IPS-20b (cell line): Measurements from ENCODE around the gene NEO1.

Experiments
- H3K27ac ChIP-seq: one replicate; pipeline ENCODE4 v1.5.1; 2013; ENCODE audit warnings: low read length
- H3K27me3 ChIP-seq: 2 replicates; pipeline ENCODE4 v1.6.1; 2013; ENCODE audit warnings: mild to moderate bottlenecking, low read length, inconsistent platforms; ENCODE audit not compliant: insufficient read depth
- H3K36me3 ChIP-seq: 2 replicates; pipeline ENCODE4 v1.6.1; 2013; ENCODE audit warnings: low read depth, mild to moderate bottlenecking, inconsistent platforms, low read length, moderate library complexity; ENCODE audit not compliant: insufficient read depth
- H3K4me1 ChIP-seq: 2 replicates; pipeline ENCODE4 v1.6.1; 2013; ENCODE audit warnings: mild to moderate bottlenecking, control low read depth, inconsistent platforms, low read length, moderate library complexity; ENCODE audit not compliant: insufficient read depth
- H3K4me3 ChIP-seq: 2 replicates; pipeline ENCODE4 v1.5.1; 2013; ENCODE audit warnings: mild to moderate bottlenecking, low read length, inconsistent platforms
- H3K9ac ChIP-seq: 2 replicates; pipeline ENCODE4 v1.6.1; 2013; ENCODE audit warnings: low read depth, mild to moderate bottlenecking, inconsistent platforms, low read length, moderate library complexity
- H3K9me3 ChIP-seq: 2 replicates; pipeline ENCODE4 v1.6.1; 2013; ENCODE audit warnings: mild to moderate bottlenecking, low read depth, low read length, inconsistent platforms; ENCODE audit not compliant: insufficient read depth

NEO1 gene

GRCh38 chr15:73333001-73333400 is 280.7 kb downstream of the NEO1 start:
- Histone ChIP-seq H3K27me3 (no peaks in the 10 kb centered on the region), H3K9ac (no peak overlapping the region), H3K4me1 (0 out of 2 replicates have a peak, but pooled peaks cover 2% of the 10 kb centered on the region), H3K27ac (no peak overlapping the region), H3K4me3 (no peak overlapping the region), H3K36me3 (peaks cover 19% of the 10 kb centered on the region; the same call in 1 of the 2 replicates), H3K9me3 (no peaks in the 10 kb centered on the region)

- no peak overlapping the region for H3K9ac ChIP-seq
- H3K27ac ChIP-seq, result no peak overlapping the region
- H3K36me3 ChIP-seq, result peaks cover 9% of the 10 kb centered on the region; the same call in 1 of the 2 replicates
- H3K9me3 ChIP-seq, result no peaks in the 10 kb centered on the region
- no peaks in the 10 kb centered on the region for H3K27me3 ChIP-seq
- no peak overlapping the region for H3K4me3 ChIP-seq
- 0 out of 2 replicates have a peak, but pooled peaks cover 2% of the 10 kb centered on the region for H3K4me1 ChIP-seq
These were observed 281.8 kb downstream of the NEO1 start for GRCh38 chr15:73334086-73334485.

DNA sequence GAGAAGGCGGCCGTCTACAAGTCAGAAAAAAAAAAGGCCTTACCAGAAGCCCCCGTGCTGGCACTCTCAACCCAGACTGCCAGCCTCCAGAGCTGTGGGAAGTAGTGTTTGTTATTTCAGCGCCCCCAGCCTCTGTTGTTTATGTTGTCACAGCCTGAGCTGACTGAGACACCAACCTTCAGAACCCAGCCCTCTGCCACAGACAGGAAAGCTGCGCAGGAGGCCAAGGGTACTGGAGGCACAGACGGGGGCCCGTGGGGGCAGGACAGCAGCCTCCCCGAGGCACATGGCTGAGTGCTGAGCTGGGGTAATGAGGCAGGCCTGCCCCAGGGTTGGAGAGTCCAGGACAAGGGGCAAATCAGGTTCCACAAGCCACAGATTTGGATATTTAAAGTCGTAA is 282.8 kb downstream of the NEO1 start:
- Histone ChIP-seq H3K4me1 (0 out of 2 replicates have a peak, but pooled peaks cover 2% of the 10 kb centered on the region), H3K9me3 (no peaks in the 10 kb centered on the region), H3K4me3 (no peak overlapping the region), H3K9ac (no peak overlapping the region), H3K27ac (no peak overlapping the region), H3K36me3 (peaks cover 5% of the 10 kb centered on the region; the same call in 1 of the 2 replicates), H3K27me3 (no peaks in the 10 kb centered on the region)

DNA sequence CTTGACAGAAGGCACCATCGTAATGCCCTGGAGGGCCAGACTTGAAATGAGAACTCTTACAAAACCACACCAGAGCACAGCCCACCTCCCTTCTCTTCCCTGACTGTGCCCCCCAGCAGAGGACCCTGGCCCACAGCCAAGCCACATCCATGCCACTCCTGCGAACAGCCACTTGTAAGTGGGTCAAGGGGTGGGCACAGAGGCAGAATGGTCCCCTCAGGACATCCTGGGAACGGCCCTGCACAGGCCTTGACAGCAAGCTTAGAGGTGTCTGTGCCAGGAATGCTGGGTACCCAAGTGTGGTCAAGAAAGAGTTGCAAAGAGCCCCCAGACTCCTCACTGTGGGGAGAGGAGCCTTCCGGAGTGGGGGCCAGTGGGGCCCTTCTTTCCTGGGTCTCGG is 283.2 kb downstream of the NEO1 start:
- Histone ChIP-seq H3K27ac (no peak overlapping the region), H3K36me3 (peaks cover 5% of the 10 kb centered on the region; the same call in 1 of the 2 replicates), H3K4me1 (0 out of 2 replicates have a peak, but pooled peaks cover 2% of the 10 kb centered on the region), H3K27me3 (no peaks in the 10 kb centered on the region), H3K9me3 (no peaks in the 10 kb centered on the region), H3K4me3 (no peak overlapping the region), H3K9ac (no peak overlapping the region)

DNA sequence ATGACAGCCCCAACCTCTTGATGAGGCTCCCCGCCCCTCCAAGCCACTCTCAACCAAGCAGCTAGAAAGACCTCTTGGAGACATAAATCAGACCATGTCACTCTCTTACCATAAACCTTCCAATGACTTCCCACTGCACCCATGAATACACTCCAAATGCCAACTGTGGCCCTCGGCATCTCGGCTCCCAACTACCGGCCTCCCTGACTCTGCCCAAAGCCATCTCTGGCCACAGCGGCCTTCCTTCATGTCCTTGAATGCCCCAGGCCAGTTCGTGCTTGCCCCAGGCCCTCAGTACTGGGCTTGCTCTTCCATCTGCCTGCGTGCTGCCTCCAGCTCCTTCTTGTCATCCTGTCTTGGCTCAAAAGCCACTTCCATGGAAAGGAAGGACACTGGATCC is 284.5 kb downstream of the NEO1 start:
- H3K27ac ChIP-seq, result no peak overlapping the region
- H3K27me3 ChIP-seq, result no peaks in the 10 kb centered on the region
- H3K4me1 ChIP-seq, result no peaks in the 10 kb centered on the region
- no peaks in the 10 kb centered on the region for H3K9me3 ChIP-seq
- H3K36me3 ChIP-seq, result peaks cover 8% of the 10 kb centered on the region; the same call in 1 of the 2 replicates
- no peak overlapping the region for H3K4me3 ChIP-seq
- H3K9ac ChIP-seq, result no peak overlapping the region

DNA sequence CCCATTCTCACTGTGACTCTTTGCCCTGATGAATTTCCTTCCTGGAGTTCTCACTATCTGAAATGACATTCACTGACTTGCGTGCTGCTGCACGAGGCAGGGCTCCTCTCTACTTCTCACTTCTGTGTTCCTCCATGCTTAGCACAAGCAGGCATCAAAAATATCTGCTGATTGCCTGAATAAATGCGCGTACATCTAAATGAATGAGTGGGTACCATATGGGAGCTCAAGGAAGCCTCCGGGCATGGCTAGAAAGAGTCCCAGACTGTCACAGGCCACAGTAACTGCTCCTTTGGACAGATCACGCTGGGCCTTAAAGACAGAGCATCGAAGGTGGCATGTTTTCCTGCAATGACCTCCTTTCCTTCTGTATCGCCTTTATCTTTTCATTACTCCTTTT is 284.9 kb downstream of the NEO1 start:
- Histone ChIP-seq H3K36me3 (peaks cover 12% of the 10 kb centered on the region; the same call in 1 of the 2 replicates), H3K4me3 (no peak overlapping the region), H3K27ac (no peak overlapping the region), H3K27me3 (no peaks in the 10 kb centered on the region), H3K4me1 (no peaks in the 10 kb centered on the region), H3K9ac (no peak overlapping the region), H3K9me3 (no peaks in the 10 kb centered on the region)

GRCh38 chr15:73338058-73338457 is 285.8 kb downstream of the NEO1 start:
- Histone ChIP-seq H3K36me3 (peaks cover 21% of the 10 kb centered on the region; the same call in 1 of the 2 replicates), H3K9ac (no peak overlapping the region), H3K27me3 (no peaks in the 10 kb centered on the region), H3K4me3 (no peak overlapping the region), H3K4me1 (no peaks in the 10 kb centered on the region), H3K27ac (no peak overlapping the region), H3K9me3 (no peaks in the 10 kb centered on the region)

DNA sequence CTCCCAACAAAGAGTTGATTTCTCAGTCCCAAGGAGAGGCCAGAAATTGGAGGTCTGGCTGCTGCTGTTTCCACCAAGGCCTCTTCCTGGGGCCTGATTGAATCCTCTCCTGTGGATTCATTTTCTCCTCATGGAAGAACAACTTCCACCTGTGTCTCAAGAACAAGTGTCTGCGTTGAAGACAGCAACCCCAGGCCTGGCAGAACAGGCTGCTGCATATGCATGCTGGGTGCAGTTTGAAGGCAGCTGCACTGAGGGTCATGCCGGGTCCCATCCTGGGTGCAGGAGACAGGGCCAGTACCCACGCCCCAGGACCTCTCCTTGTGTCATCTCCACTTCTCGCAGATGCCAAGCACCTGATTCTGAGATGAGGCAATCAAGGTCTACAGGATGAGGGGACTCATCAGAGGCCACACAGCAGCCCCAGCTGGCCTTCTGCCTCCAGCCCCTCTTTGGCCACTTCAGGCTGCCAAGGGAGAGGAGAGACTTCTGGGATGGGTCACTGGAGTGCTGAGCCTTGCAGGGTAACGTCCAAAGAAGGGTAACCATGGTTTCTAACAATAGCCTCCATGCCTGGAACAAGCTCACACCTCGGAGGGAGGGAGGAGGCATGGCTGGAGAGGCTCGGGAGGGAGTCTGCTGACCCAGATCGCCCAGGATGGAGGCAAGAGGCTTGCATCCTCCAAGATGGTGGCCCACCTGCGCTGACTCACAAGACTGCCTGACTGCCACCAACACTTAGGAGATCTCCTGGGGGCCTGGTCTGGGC is 286.5 kb downstream of the NEO1 start:
- no peak overlapping the region for H3K27ac ChIP-seq
- H3K36me3 ChIP-seq, result peaks cover 26% of the 10 kb centered on the region; the same call in 1 of the 2 replicates
- no peak overlapping the region for H3K4me3 ChIP-seq
- H3K9me3 ChIP-seq, result no peaks in the 10 kb centered on the region
- no peaks in the 10 kb centered on the region for H3K27me3 ChIP-seq
- H3K9ac ChIP-seq, result no peak overlapping the region
- H3K4me1 ChIP-seq, result no peaks in the 10 kb centered on the region

- Histone ChIP-seq H3K4me3 (no peak overlapping the region), H3K9ac (no peak overlapping the region), H3K9me3 (no peaks in the 10 kb centered on the region), H3K27ac (no peak overlapping the region), H3K4me1 (no peaks in the 10 kb centered on the region), H3K27me3 (no peaks in the 10 kb centered on the region), H3K36me3 (peaks cover 26% of the 10 kb centered on the region; the same call in 1 of the 2 replicates)
These were observed 288.4 kb downstream of the NEO1 start for GRCh38 chr15:73340502-73341192.

- H3K36me3 ChIP-seq, result peaks cover 24% of the 10 kb centered on the region; the same call in 1 of the 2 replicates
These were observed 289.8 kb downstream of the NEO1 start for GRCh38 chr15:73341886-73342600.

DNA sequence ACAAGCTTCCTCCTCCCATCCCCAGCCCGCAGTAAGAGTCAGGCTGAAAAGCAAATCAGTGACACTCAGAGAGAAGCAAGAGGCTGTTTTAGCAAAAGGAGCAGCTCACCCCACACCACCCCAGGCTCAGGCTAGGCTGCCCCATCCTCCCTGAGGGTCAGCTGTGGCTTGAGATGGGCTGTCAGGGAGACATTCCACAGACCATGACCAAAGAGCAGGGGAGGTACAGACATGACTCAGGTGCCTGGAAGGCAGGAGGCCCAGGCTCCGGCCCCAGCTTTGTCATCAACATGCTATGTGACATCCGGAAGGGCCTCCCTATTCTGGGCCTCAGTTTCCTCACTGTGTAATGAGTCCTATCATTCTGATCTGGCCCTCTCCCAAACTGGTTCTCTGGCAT is 291.8 kb downstream of the NEO1 start:
- no peaks in the 10 kb centered on the region for H3K9me3 ChIP-seq
- no peak overlapping the region for H3K9ac ChIP-seq
- H3K4me3 ChIP-seq, result no peak overlapping the region
- H3K27me3 ChIP-seq, result no peaks in the 10 kb centered on the region
- H3K27ac ChIP-seq, result no peak overlapping the region
- peaks cover 21% of the 10 kb centered on the region; the same call in 1 of the 2 replicates for H3K36me3 ChIP-seq
- peaks cover 10% of the 10 kb centered on the region for H3K4me1 ChIP-seq

More at GRCh38 chr15:73341886-73342600, 289.8 kb downstream of the NEO1 start:
- Histone ChIP-seq H3K4me3 (no peak overlapping the region), H3K9ac (no peak overlapping the region), H3K4me1 (no peaks in the 10 kb centered on the region), H3K27ac (no peak overlapping the region), H3K27me3 (no peaks in the 10 kb centered on the region), H3K9me3 (no peaks in the 10 kb centered on the region)
